HL-60/S4 treated with retinoic acid at 250 ng/mL for 4 days and 3 days (cell line): ENCODE results near the gene EEPD1.
"Not testable (repeated sequence)": the region's sequence is repeated elsewhere in the genome, so short reads cannot be mapped to it uniquely, and the experiment has no call there.

Experiments
- in situ Hi-C: fragments of 300-500 bp; cut with MboI; formaldehyde crosslinking; loops from 2 replicates; pipeline ENCODE4 v1.7.0; 2022; ENCODE audit warnings: low sequenced_read_pairs

EEPD1 gene

DNA sequence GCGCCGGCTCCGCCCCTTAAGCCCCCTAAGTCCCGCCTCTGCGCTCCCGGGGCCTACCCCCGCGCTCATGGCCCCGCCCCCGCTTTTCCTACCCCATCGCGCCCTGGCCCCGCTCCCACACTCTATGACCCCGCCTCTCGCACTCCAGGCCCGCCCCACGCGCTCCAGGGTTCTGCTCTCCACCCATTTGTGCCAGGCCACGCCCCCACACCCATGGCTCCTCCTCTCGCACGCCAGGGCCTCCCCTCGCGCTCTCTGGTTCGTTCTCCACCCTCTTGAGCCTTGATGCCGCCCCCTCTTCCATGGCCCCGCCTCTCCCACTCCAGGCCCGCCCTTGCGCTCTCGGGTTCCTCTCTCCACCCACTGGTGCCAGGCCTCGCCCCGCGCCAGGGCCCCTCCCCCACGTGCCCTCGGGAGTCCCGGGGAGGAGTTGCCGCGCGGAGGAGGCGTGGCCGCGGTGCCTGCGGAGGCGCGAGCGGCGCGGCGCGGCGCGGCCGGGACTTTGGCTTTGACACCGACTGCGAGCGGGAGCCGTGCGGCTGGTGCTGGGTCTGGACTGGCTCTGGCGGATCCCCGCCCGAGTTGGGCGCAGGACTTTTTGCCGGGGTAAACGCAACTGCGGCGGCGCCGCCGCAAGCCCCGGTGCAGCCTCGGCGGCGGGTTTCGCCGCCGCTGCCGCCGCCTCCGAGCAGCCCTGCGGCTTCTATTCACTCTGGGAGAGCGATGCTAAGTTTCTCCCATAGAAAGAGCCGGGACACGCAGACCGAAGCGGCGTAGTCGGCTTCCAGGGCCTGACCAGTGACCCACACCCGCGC, at the start of gene EEPD1:
TSS of gene EEPD1 (plus strand) at position 499 of the 815 bp plus-strand sequence. CDS start 1,071 bp downstream, outside the sequence.
- in situ Hi-C loops = no loop called here

DNA sequence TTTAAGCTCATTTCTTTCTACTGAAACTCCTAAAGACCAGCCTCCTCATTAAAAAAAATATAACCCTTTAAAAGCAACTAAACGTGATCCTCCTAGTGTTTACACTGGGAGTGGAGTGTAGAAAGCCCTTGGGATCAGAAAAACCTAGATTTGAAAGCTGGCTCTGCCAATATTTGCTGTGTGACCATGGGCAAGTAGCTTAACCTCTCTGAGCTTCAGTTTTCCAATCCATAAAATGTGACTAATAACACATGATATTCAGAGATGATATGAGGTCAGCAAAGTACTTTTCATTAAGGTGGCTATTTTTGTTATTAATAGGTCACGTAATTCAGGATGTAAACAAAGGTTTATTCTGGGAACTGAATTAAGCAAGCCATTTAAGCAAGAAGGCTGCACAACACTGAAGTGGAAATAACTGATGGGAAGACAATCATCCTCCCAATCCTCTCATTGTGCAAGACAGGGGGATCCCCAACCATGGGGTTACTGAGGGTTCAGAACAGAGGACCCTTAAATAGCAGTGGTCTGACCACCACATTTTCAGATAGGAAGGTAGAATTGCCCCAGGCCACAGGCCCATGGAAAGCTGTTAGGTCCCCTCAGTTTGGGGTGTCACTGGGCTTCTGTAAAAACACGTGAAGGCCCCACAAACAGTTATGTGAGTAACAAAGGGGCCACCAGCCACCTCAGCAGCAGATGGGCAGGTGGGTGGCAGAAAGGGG, 49.1 kb upstream of the EEPD1 start:
- in situ Hi-C loops = no loop called here

DNA sequence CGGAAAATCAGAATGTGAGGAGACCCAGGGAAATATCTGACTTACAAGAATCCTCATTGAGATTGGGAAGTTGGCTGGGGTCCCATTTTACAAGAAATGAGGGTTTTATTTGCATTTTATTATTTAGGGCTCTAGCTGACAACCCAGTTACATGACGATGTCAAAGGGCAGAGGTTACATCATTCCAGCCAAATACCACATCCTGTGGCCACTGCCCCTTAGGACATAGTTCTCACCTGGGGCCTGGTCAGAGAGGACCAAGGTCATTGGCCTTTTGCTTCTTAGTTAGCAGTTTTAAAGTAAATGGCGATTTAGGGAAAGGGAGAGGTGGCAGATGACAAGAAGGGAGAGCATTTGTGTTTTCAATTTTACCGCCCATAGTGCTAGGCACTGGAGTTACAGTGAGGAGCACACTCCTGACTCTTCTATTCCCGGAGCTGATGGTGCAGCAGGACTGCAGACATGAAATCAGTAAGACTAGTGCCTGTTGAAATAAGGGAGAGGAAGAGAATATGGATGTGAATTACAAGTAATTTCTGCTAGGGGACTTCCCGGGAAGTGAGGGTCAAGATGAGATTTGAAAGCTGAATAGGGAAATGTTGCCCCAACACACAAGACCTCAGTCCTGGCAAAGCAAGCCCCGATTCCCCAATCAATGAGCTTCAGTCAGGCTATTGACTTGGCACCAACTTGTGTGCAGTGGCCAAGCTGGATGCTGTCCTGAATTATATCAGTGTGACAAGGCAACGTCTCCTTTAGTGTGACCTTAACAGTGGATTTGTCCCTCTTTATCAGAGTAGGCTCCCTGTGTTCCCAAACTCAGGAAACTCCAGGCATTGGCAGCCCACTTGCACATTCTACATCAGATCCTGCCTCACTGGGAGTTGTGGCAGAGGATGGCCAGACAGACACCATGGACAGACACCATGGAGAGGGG, 45.8 kb upstream of the EEPD1 start:
- in situ Hi-C loops = not testable (repeated sequence)

DNA sequence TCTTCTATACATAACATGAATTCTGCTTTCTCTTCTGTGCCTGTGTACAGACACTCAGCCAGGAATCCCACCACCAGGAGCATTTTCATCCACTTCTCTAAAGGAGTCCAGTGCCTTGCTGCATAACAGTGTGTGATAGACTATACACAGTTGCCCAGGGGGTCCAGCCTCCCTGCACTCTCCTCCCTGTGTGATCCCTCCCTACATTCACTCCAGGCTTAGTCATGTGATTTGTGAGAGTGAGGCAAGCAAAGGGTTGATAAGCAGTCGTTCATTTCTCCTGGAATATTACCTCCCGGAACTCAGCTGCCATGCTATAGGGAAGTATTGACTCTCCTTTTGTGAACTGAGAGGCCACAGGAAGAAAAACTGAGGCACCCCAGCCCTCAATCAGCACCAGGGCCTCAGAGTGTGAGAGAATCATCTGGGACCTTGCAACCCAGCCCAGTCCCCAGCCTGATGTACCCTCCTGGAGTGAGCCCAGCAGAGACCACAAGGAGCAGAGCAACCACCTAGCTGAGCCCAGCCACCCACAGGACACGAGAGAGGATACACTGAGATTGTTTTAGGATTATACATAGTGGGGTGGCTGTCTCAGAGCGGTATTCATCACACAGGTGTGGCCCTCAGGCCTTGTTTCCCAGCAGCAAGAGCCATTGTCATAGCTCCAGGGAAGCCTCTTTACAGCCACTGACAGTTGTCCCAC, 45.0 kb upstream of the EEPD1 start:
- in situ Hi-C loops = no loop called here

DNA sequence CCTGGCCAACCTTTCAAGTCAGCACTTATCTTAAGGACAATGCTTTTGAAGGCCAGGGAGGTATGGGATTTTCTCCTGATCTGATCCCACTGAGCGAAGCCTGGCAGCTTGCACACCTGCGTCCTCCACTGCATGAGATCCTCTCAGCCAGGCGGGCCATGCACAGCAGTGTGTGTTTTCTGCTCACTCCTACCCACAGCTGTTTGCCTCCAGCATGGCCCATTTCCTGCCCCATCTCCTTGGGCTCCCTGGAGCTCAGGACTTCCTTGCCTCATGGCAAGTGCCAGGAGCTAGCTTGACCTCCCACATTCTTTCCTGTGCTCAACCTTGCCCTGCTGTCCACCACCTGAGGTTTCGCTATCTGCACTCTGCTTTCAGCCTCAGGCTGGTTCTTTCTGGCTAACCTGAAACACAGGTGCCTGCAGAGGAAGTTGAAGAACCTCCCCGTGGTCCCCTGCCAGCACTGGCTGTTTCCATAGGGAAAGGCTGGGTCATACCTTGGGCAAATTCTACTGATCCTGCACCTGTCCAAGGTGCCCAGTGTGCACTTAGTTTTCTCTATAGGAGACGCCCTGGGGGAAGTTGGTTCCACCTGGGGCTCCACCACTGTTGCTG, 43.9 kb upstream of the EEPD1 start:
- in situ Hi-C loops = no loop called here

DNA sequence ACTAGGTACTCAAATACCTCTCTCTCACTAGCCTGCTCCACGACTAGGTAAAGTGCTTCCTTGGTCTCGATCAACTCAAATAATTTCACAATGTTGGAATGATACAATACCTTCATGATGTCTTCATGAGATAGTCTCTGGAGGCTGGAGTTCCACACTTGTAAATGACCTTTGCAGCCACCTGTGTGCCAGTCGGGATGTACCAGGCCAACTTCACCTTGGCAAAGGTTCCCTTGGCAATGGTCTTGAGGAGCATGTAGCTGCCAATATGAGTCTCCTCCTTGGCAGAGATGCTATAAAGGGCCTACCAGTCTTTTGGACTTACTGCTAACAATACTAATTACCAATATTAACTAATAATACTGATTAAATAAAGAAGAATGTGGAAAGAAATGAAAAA, 42.5 kb upstream of the EEPD1 start:
- in situ Hi-C loops = no loop called here

DNA sequence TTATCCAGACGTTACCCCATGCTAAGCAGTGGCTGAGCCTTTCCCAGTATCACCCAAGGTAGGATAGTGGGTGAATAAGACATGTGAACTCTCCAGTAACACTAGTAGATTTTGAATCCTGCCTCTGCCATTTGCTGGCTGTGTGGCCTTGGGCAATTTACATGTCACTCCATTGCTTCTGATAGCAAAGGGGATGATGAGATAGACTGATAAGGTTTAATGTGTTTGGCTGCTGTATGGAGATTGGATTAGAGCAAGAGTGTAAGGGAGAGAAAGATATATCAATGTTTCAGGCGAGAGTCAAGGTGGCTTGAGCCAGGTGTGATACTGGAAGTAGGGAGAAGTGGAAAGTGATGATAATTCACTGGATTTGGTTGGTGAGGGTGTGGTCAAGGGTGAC, 40.1 kb upstream of the EEPD1 start:
- in situ Hi-C loops = no loop called here

DNA sequence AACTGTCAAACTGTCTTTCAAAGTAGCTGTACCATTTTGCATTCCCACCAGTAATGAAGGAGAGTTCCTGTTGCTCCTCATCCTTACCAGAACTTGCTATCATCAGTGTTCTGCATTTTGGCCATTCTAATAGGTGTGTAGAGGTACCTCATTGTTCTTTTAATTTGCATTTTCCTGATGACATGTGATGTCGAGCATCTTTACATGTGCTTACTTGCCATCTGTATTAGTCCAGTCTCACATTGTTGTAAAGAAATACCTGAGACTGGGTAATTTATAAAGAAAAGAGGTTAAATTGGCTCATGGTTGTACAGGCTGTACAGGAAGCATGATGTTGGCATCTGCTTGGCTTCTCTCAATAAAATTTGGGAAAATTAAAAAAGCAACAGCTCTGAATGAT, 38.7 kb upstream of the EEPD1 start:
- in situ Hi-C loops = no loop called here

DNA sequence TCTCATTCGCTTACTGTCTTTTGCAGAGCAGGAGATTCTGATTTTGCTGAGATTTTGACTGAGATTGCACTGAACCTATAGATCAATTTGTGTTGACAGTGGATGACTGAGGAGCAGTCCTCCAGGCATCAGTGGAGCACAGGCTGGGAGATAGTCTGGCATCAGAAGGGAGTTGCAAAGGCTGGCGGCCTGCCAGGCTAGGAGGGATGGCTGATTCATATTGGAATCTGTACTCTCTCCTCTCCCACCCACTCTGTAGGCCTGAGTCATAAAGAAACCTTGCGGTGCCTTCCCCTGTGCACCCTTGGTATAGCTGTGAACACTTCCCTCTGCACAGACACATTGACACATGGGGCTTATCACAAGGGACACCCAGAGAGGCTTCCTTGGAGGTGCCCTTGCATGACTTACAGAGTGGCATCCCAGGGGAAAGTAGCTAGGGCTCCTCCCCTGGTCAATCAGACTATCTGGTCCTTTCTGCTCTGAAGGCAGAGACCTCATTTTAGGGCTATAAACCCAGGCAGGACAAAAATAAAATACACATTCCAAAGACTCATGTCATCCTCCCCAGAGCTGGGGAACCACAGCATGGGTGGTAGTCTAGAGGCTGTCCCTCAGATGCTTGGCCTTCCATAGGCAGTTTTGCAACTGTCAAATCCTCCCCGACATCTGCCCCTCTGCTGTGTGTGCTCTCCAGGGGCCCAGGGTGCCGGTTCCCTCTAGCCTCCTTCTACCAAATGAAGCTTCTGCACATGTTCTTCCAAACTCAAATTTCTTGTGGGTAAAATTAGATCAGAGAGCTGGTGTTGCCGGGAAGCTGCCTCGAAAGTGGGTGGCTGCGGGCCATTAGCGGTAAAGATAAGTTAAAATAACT, 37.4 kb upstream of the EEPD1 start:
- in situ Hi-C loops = no loop called here

DNA sequence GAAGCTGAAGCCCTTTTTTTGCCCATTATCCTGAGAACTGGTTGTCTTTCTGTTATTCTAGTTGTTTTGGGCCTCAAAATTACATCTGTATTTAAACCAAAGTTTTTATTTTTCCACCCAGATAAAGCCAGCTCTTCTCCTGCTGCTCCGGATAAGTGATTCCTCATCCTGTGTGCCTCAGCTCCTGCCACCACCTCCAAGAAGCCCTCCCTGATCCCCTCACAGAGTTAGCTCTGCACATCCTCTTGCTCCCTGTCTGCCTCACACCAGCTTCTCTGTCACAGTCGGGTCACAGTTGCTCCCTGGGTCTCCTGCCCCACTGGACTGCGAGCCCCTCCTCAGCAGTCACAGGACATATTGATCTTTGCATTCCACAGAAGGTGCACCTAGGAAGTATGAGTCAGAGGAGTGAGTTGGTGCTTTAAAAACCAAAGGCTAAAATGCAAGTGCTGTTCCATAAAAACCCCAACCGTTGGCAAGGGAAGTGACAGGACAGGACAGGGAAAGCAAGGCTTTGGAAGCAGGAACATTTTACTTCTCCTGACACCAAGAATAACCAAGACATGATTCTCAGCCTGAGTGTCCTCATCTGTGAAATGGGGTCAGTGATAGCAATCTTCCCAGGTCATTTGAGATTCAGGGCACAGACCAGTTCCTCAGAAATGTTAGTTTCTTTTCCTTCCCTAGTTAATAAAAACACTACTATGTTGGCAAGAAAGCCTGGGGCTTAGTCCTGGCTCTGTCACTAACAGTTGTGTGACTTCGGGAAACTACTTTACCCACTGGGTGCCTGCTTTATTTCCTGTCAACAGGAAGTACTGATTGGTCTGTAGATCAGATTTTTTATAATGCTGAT, 36.5 kb upstream of the EEPD1 start:
- in situ Hi-C loops = no loop called here

DNA sequence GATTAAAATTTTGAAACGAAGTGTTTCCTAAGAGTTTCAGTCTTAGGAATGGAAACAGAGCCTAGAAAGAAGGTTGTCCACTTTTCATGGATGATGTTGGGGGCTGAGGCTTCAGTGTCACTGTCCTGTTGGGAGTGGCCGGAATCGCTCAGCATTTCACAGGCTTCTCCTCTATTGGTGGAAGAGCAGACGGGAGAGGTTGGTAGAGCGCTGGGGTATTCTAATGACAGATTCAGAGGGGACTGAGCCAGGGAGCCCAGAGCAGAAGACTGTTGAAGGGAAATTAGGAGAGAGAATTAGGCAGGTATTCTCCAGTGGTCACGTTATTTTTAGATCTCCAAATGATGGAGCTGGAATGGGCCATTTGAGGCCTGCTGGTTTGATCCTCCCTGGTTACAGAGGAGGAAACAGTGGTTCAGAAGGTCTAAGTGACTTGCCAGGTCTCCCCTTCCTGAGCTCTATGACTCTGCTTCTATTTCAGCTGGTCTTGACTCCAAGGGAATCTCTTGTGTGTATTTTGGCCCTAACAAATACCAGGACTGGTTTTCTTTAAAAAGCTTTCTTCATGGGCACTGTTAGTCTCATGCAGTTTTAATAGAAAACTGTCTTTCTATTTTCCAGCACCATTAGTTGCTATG, 35.7 kb upstream of the EEPD1 start:
- in situ Hi-C loops = no loop called here

DNA sequence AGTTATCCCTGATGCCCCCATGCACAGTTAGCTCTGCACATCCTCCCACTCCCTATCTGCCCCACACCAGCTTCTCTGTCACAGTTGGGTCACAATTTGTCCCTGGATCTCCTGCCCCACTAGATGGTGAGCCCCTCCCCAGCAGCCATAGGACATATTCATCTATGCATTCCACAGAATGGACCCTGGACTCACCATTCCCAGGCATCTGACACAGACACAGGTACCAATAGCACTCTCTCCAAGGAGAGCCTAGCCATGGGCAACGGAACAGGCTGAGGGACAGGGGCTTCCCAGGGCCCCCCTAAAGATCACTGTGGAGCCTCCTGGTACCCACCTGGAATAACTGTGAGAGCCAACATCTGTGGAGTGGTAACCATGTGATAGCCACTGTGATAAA, 34.7 kb upstream of the EEPD1 start:
- in situ Hi-C loops = no loop called here

DNA sequence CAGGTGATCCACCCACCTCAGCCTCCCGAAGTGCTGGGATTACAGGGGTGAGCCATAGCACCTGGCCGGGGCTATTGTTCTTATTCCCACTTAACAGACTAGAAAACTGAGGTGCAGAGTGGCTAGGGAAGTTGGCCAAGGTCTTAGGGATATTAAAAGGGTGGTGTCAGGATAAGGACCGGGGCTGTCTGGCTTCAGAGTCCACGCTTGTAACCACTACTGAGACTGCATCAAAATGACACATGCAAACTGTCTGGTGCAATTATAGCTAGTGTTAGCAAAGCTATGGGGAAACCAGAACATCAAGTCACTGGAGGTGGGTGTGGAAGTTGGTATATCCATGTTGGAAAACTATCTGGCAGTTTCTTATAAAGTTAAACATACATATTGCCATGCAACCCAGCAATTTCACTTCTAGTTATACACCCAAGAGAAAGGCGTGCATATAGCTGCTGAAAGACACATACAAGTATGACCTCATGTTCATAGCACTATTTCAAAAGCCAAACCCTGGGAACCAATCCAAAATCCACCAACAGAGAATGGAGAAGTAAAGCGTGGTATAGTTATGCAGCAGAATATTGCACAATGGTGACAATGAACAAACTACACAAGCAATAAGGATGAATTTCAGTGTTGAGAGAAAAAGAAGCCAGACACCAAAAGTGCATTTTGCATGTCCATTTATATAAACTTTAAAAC, 33.9 kb upstream of the EEPD1 start:
- in situ Hi-C loops = no loop called here

DNA sequence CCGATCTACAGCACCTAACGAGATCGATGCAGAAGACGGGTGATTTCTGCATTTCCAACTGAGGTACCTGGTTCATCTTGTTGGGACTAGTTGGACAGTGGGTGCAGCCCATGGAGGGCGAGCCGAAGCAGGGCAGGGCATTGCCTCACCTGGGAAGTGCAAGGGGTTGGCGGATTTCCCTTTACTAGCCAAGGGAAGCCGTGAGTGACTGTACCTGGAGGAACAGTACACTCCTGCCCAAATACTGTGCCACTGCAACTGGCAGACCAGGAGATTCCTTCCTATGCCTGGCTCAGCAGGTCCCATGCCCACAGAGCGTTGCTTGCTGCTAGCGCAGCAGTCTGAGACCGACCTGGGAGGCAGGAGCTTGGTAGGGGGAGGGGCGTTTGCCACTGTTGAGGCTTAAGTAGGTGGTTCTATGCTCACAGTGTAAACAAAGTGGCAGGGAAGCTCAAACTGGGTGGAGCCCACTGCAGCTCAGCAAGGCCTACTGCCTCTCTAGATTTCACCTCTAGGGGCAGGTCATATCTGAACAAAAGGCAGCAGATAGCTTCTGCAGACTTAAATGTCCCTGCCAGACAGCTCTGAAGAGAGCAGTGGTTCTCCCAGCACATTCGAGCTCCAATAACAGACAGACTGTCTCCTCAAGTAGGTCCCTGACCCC, 32.9 kb upstream of the EEPD1 start:
- in situ Hi-C loops = not testable (repeated sequence)

DNA sequence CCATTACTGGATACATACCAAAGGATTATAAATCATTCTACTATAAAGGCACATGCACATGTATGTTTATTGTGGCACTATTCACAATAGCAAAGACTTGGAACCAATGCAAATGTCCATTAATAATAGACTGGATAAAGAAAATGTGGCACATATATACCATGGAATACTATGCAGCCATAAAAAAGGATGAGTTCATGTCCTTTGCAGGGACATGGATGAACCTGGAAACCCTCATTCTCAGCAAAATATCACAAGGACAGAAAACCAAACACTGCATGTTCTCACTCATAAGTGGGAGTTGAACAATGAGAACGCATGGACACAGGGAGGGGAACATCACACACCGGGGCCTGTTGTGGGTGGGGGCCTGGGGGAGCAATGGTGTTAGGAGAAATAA, 27.4 kb upstream of the EEPD1 start:
- in situ Hi-C loops = not testable (repeated sequence)

DNA sequence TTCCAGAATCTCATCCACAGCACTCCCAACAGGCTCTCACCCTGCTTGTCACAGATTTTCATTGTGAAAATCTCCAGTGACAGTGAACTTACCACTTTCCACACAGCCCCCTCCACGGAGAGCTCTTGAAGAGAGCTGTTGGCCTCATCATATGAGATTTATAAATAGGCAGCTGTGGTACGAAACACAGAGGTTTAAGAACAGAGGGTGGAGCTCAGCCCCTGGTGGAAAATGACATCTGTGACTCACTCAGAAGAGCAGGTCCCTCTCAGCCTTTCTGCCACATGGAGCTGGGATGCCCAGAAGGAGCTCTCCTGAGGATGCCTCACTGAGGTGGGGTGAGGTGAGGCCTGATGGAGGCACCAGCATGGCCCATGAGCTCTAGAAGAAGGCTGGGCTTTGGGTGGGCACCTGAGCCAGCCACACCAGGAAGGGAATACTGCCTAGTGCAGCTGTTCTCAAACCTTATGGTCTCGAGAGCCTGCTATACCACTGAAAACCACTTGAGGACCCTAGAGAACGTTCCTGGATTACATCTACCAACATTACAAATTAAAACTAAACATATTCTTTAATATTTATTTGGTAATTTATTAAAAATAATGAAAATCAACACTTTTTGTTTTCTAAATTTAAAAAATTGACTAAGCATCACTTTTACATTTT, 25.8 kb upstream of the EEPD1 start:
- in situ Hi-C loops = no loop called here
